Measurements from ENCODE around the gene BCAN. TPM values are rescaled to one million over a fixed set of nuclear protein-coding genes. Genes with fewer than 3 reads are reported as not detected.
A peak's percentile ranks its signal among the peaks of the same experiment; 100 is the strongest.

The BCAN gene
- total RNA-seq, 1 donor from 2014 or later, result not detected

GRCh38 chr1:156652992-156653355, 11.1 kb downstream of the BCAN start:
- Mint-ChIP-seq H3K4me1 (ENCODE audit: low read depth) (peaks cover 14% of the 10 kb centered on the region), H3K27me3 (ENCODE audit: insufficient read depth) (peaks cover 67% of the 10 kb centered on the region), H3K9me3 (no peaks in the 10 kb centered on the region), H3K4me3 (no peak overlapping the region), H3K36me3 (ENCODE audit: low read depth) (no peaks in the 10 kb centered on the region), H3K27ac (no peak overlapping the region)
- intact Hi-C loops (cut with micrococcal nuclease), result no loop called here
- DNase-seq (ENCODE audit: low spot score), result no peak

DNA sequence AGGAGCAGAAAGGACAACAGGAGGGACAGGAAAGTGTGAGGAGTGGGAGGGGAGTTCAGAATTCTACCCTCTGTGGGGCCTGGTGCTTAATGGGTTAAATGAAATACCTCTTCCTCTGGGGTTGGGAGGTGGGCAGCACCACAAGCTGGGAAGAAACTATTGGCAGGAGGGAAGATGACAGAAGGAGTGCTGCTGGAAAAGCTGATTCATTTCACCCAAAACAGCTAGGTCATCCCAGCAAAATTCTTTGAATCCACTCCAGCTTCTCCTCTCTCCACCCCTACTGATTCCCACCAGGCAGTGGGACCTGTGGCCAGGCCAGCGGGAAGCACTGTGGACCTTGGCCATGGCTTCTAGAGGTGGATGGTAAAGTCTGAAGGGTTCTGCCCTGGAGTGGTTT, 12.8 kb downstream of the BCAN start:
- peaks cover 55% of the 10 kb centered on the region for H3K27me3 Mint-ChIP-seq (ENCODE audit: insufficient read depth)
- H3K27ac Mint-ChIP-seq, result no peak overlapping the region

GRCh38 chr1:156655151-156655903, 13.4 kb downstream of the BCAN start:
- intact Hi-C loops (cut with micrococcal nuclease), result no loop called here
- Mint-ChIP-seq H3K27ac (no peak overlapping the region), H3K27me3 (ENCODE audit: insufficient read depth) (peaks cover 51% of the 10 kb centered on the region), H3K4me1 (ENCODE audit: low read depth) (peaks cover 27% of the 10 kb centered on the region), H3K36me3 (ENCODE audit: low read depth) (no peaks in the 10 kb centered on the region), H3K9me3 (no peaks in the 10 kb centered on the region), H3K4me3 (no peak overlapping the region)
- DNase-seq (ENCODE audit: low spot score), result no peak

More for the DNA sequence above, 12.8 kb downstream of the BCAN start:
- no peak for DNase-seq (ENCODE audit: low spot score)
- intact Hi-C loops (cut with micrococcal nuclease), result no loop called here
- peaks cover 23% of the 10 kb centered on the region for H3K4me1 Mint-ChIP-seq (ENCODE audit: low read depth)
- H3K36me3 Mint-ChIP-seq (ENCODE audit: low read depth), result no peaks in the 10 kb centered on the region
- no peak overlapping the region for H3K4me3 Mint-ChIP-seq
- H3K9me3 Mint-ChIP-seq, result no peaks in the 10 kb centered on the region

DNA sequence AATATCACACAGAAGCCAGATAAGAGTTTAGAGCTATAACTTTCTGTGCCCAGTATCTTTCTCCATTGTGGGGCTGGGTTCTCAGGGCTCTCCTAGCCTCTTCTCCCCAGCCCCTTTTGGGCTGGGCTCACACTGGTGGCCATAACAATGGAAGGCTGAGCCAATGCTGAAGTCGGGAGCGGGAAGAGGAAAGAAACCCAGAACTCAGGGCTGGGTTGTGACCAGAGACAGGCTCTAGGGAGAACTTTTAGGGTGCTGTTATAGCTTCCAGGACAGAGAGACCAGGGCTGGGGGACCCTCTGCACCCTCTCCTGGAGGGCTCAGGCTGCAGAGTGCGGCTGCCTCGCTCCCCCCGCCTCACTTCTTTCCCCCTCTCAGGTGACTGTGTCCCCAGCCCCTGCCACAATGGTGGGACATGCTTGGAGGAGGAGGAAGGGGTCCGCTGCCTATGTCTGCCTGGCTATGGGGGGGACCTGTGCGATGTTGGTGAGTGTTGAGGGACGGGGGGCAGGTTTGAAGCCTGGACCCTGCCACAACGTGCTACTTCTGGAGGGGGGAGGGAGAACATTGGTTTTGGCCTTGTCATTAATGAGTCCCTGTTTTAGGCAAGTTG, 14.1 kb downstream of the BCAN start:
- Mint-ChIP-seq H3K9me3 (no peaks in the 10 kb centered on the region), H3K27me3 (ENCODE audit: insufficient read depth) (peaks cover 49% of the 10 kb centered on the region), H3K36me3 (ENCODE audit: low read depth) (no peaks in the 10 kb centered on the region), H3K27ac (no peak overlapping the region), H3K4me1 (ENCODE audit: low read depth) (peaks cover 30% of the 10 kb centered on the region), H3K4me3 (no peak overlapping the region)
- DNase-seq (ENCODE audit: low spot score), result no peak
- intact Hi-C loops (cut with micrococcal nuclease), result no loop called here

GRCh38 chr1:156656806-156657740, 15.2 kb downstream of the BCAN start:
- intact Hi-C loops (cut with micrococcal nuclease), result loop anchor here (1.0 kb wide), 1 partner anchor 31 kb away; no protein-coding TSS in a partner anchor
- peak overlapping the region; percentile 70 for H3K4me3 Mint-ChIP-seq
- peaks cover 38% of the 10 kb centered on the region for H3K4me1 Mint-ChIP-seq (ENCODE audit: low read depth)
- no peak overlapping the region for H3K27ac Mint-ChIP-seq
- H3K27me3 Mint-ChIP-seq (ENCODE audit: insufficient read depth), result peaks cover 45% of the 10 kb centered on the region
- H3K36me3 Mint-ChIP-seq (ENCODE audit: low read depth), result no peaks in the 10 kb centered on the region
- no peaks in the 10 kb centered on the region for H3K9me3 Mint-ChIP-seq
- DNase-seq (ENCODE audit: low spot score), result peak; percentile 67

GRCh38 chr1:156657741-156658319, 15.9 kb downstream of the BCAN start:
- H3K27ac Mint-ChIP-seq, result peak overlapping the region; percentile 19
- no peaks in the 10 kb centered on the region for H3K36me3 Mint-ChIP-seq (ENCODE audit: low read depth)
- peaks cover 44% of the 10 kb centered on the region for H3K4me1 Mint-ChIP-seq (ENCODE audit: low read depth)
- DNase-seq (ENCODE audit: low spot score), result no peak
- intact Hi-C loops (cut with micrococcal nuclease), result loop anchor here (1.0 kb wide), 1 partner anchor 32 kb away; no protein-coding TSS in a partner anchor
- peak overlapping the region; percentile 70 for H3K4me3 Mint-ChIP-seq
- H3K9me3 Mint-ChIP-seq, result no peaks in the 10 kb centered on the region
- peaks cover 44% of the 10 kb centered on the region for H3K27me3 Mint-ChIP-seq (ENCODE audit: insufficient read depth)

- Mint-ChIP-seq H3K27me3 (ENCODE audit: insufficient read depth) (peaks cover 37% of the 10 kb centered on the region), H3K4me3 (no peak overlapping the region), H3K36me3 (ENCODE audit: low read depth) (no peaks in the 10 kb centered on the region), H3K27ac (peak overlapping the region; percentile 7), H3K9me3 (no peaks in the 10 kb centered on the region), H3K4me1 (ENCODE audit: low read depth) (peaks cover 50% of the 10 kb centered on the region)
- intact Hi-C loops (cut with micrococcal nuclease), result no loop called here
- no peak for DNase-seq (ENCODE audit: low spot score)
Measured at GRCh38 chr1:156658496-156658895, 16.6 kb downstream of the BCAN start.

GRCh38 chr1:156658945-156659574, 17.1 kb downstream of the BCAN start:
- no peak for DNase-seq (ENCODE audit: low spot score)
- Mint-ChIP-seq H3K4me1 (ENCODE audit: low read depth) (peaks cover 51% of the 10 kb centered on the region), H3K9me3 (no peaks in the 10 kb centered on the region), H3K36me3 (ENCODE audit: low read depth) (no peaks in the 10 kb centered on the region), H3K27ac (peak overlapping the region; percentile 62), H3K4me3 (peak overlapping the region; percentile 86), H3K27me3 (ENCODE audit: insufficient read depth) (peaks cover 36% of the 10 kb centered on the region)
- intact Hi-C loops (cut with micrococcal nuclease), result no loop called here

GRCh38 chr1:156659661-156659987, 17.7 kb downstream of the BCAN start:
- DNase-seq (ENCODE audit: low spot score), result no peak
- Mint-ChIP-seq H3K27ac (peak overlapping the region; percentile 62), H3K36me3 (ENCODE audit: low read depth) (no peaks in the 10 kb centered on the region), H3K4me3 (peak overlapping the region; percentile 86), H3K9me3 (no peaks in the 10 kb centered on the region), H3K4me1 (ENCODE audit: low read depth) (peaks cover 51% of the 10 kb centered on the region), H3K27me3 (ENCODE audit: insufficient read depth) (peaks cover 30% of the 10 kb centered on the region)
- intact Hi-C loops (cut with micrococcal nuclease), result no loop called here

GRCh38 chr1:156659988-156660751, 18.3 kb downstream of the BCAN start:
- H3K9me3 Mint-ChIP-seq, result no peaks in the 10 kb centered on the region
- H3K4me1 Mint-ChIP-seq (ENCODE audit: low read depth), result peaks cover 51% of the 10 kb centered on the region
- H3K4me3 Mint-ChIP-seq, result peak overlapping the region; percentile 86
- H3K27me3 Mint-ChIP-seq (ENCODE audit: insufficient read depth), result peaks cover 25% of the 10 kb centered on the region
- DNase-seq (ENCODE audit: low spot score), result peak; percentile 88
- H3K27ac Mint-ChIP-seq, result peak overlapping the region; percentile 89
- intact Hi-C loops (cut with micrococcal nuclease), result loop anchor here (1.0 to 2.0 kb wide), 4 partner anchors 18 to 107 kb away; partner anchors contain the start of genes CRABP2 and PRCC
- no peaks in the 10 kb centered on the region for H3K36me3 Mint-ChIP-seq (ENCODE audit: low read depth)

- intact Hi-C loops (cut with micrococcal nuclease), result loop anchor here (1.0 to 2.0 kb wide), 4 partner anchors 18 to 106 kb away; partner anchors contain the start of genes CRABP2 and PRCC
- Mint-ChIP-seq H3K4me1 (ENCODE audit: low read depth) (peaks cover 51% of the 10 kb centered on the region), H3K27me3 (ENCODE audit: insufficient read depth) (peaks cover 22% of the 10 kb centered on the region), H3K9me3 (no peaks in the 10 kb centered on the region), H3K36me3 (ENCODE audit: low read depth) (no peaks in the 10 kb centered on the region), H3K4me3 (peak overlapping the region; percentile 86), H3K27ac (peak overlapping the region; percentile 89)
- DNase-seq (ENCODE audit: low spot score), result no peak
Measured at GRCh38 chr1:156660752-156661112, 18.8 kb downstream of the BCAN start.

All from activated T-helper 1 cell treated with anti-CD3 and anti-CD28 coated beads, Interleukin-12 subunit alpha, Interleukin-12 subunit beta, Interleukin-2, Interleukin-4 antibody, amounts not matched to agents 30 ng/mL and 10 ng/mL and 1 ng/mL, durations not matched to agents 14 hours and 24 hours and 36 hours (primary cell).